A549 (cell line): ENCODE measurements around the gene GPS2.

Experiments
- EP300 ChIP-seq, 2 experiments: fragments of >200 bp; sonication (Bioruptor Twin); formaldehyde crosslinking; IDR thresholded peaks; 2 replicates in 1 of 2; 3 replicates in 1 of 2; pipeline ENCODE4 v1.6.1; 2016 to 2017
- HEYL ChIP-seq: fragments of 250-450 bp; sonication (Bioruptor Pico); IDR thresholded peaks from 2 replicates; pipeline ENCODE4 v1.8.0; 2021; ENCODE audit warnings: mild to moderate bottlenecking, moderate library complexity
- MYC ChIP-seq: IDR thresholded peaks from 2 replicates; pipeline ENCODE4 v1.6.1; 2012; ENCODE audit warnings: mild to moderate bottlenecking, inconsistent platforms, low read length, improper control_type of control experiment, borderline replicate concordance
- NFE2L2 ChIP-seq: fragments of 150-350 bp; conservative IDR thresholded peaks from 2 replicates; pipeline ENCODE4 v1.6.1; 2014; ENCODE audit warnings: low read length
- POLR2A ChIP-seq: IDR thresholded peaks from 2 replicates; pipeline ENCODE4 v1.6.1; 2012; ENCODE audit warnings: mild to moderate bottlenecking, low read length
- RAD21 ChIP-seq, 2 experiments: fragments of >200 bp in 1 of 2; sonication (Bioruptor Twin) in 1 of 2; formaldehyde crosslinking in 1 of 2; IDR thresholded peaks in 1 of 2; conservative IDR thresholded peaks in 1 of 2; 2 replicates in 1 of 2; 3 replicates in 1 of 2; pipeline ENCODE4 v1.6.1; 2012 to 2018; ENCODE audit warnings: inconsistent platforms in 1 of 2
- TF ChIP-seq, protein P1 (sequence below): fragments of >200 bp; sonication (Bioruptor Twin); formaldehyde crosslinking; IDR thresholded peaks from 3 replicates; pipeline ENCODE4 v1.5.1; 2016
- TF ChIP-seq, protein P2 (sequence below): fragments of 200-600 bp; sonication (generic); IDR thresholded peaks from 2 replicates; pipeline ENCODE4 v1.6.1; 2016; ENCODE audit warnings: antibody characterized with exemption, mild to moderate bottlenecking, moderate library complexity

DNA sequence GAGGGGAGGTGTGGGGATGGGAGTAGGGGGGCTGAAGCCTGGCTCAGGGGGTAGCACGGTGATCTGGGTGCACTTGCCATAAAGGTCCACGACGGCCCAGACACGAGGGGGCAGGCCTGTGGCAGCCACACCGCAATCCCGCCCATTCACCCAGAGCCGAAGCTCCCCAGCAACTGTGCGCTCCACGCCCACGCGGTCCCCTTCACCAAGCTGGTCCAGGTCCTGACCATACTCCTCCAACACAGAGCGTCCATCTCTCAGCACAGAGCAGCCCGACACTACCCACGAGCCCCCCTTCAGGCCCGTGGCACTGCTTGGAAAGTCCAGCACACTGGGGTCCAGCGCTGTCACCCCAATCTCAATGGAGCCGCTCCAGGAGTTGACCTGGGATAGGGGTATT, 12.3 kb upstream of the GPS2 start:
- TF ChIP-seq, protein P1, sequence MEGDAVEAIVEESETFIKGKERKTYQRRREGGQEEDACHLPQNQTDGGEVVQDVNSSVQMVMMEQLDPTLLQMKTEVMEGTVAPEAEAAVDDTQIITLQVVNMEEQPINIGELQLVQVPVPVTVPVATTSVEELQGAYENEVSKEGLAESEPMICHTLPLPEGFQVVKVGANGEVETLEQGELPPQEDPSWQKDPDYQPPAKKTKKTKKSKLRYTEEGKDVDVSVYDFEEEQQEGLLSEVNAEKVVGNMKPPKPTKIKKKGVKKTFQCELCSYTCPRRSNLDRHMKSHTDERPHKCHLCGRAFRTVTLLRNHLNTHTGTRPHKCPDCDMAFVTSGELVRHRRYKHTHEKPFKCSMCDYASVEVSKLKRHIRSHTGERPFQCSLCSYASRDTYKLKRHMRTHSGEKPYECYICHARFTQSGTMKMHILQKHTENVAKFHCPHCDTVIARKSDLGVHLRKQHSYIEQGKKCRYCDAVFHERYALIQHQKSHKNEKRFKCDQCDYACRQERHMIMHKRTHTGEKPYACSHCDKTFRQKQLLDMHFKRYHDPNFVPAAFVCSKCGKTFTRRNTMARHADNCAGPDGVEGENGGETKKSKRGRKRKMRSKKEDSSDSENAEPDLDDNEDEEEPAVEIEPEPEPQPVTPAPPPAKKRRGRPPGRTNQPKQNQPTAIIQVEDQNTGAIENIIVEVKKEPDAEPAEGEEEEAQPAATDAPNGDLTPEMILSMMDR, result no peak
- TF ChIP-seq EP300 (IDR thresholded peaks at IDR 0.05) (no peak), MYC (no peak), HEYL (CRISPR knock-in tag) (no peak), NFE2L2 (no peak; the same call in 1 of the 2 replicates), POLR2A (peak; percentile 4; the same call in 1 of the 2 replicates), RAD21 (conservative IDR thresholded peaks at IDR 0.05 in 1 of 2, IDR thresholded peaks at IDR 0.05 in 1 of 2) (no peak)
- TF ChIP-seq, protein P2, sequence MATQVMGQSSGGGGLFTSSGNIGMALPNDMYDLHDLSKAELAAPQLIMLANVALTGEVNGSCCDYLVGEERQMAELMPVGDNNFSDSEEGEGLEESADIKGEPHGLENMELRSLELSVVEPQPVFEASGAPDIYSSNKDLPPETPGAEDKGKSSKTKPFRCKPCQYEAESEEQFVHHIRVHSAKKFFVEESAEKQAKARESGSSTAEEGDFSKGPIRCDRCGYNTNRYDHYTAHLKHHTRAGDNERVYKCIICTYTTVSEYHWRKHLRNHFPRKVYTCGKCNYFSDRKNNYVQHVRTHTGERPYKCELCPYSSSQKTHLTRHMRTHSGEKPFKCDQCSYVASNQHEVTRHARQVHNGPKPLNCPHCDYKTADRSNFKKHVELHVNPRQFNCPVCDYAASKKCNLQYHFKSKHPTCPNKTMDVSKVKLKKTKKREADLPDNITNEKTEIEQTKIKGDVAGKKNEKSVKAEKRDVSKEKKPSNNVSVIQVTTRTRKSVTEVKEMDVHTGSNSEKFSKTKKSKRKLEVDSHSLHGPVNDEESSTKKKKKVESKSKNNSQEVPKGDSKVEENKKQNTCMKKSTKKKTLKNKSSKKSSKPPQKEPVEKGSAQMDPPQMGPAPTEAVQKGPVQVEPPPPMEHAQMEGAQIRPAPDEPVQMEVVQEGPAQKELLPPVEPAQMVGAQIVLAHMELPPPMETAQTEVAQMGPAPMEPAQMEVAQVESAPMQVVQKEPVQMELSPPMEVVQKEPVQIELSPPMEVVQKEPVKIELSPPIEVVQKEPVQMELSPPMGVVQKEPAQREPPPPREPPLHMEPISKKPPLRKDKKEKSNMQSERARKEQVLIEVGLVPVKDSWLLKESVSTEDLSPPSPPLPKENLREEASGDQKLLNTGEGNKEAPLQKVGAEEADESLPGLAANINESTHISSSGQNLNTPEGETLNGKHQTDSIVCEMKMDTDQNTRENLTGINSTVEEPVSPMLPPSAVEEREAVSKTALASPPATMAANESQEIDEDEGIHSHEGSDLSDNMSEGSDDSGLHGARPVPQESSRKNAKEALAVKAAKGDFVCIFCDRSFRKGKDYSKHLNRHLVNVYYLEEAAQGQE, result no peak
